GM18526 (cell line): Measurements from ENCODE around the gene PDZK1.

Experiments
- POLR2A ChIP-seq: IDR thresholded peaks from 3 replicates; pipeline ENCODE4 v1.6.1; 2011; ENCODE audit not compliant: insufficient read length; ENCODE audit errors: extremely low read depth

PDZK1 gene

GRCh38 chr1:145707183-145707867 is at the start of gene PDZK1:
Gene PDZK1 (minus strand): TSS chr1:145707368. CDS start chr1:145688021, 19,347 bp downstream.
- TF ChIP-seq POLR2A = no peak

GRCh38 chr1:145751491-145752037 is 44.4 kb upstream of the PDZK1 start:
- TF ChIP-seq POLR2A = no peak

GRCh38 chr1:145750426-145750825 is 43.3 kb upstream of the PDZK1 start:
- no peak for TF ChIP-seq POLR2A

- TF ChIP-seq POLR2A = no peak
Observed at GRCh38 chr1:145747398-145748247, 40.5 kb upstream of the PDZK1 start.

GRCh38 chr1:145740269-145740668 is 33.1 kb upstream of the PDZK1 start:
- TF ChIP-seq POLR2A = no peak

GRCh38 chr1:145736191-145736590 is 29.0 kb upstream of the PDZK1 start:
- no peak for TF ChIP-seq POLR2A

- TF ChIP-seq POLR2A = no peak
Observed at GRCh38 chr1:145730900-145731299, 23.7 kb upstream of the PDZK1 start.

GRCh38 chr1:145730467-145730866 is 23.3 kb upstream of the PDZK1 start:
- TF ChIP-seq POLR2A = no peak

- no peak for TF ChIP-seq POLR2A
Observed at GRCh38 chr1:145729666-145730436, 22.7 kb upstream of the PDZK1 start.

- no peak for TF ChIP-seq POLR2A
Observed at GRCh38 chr1:145729196-145729595, 22.0 kb upstream of the PDZK1 start.

- TF ChIP-seq POLR2A = no peak
Observed at GRCh38 chr1:145720878-145721671, 13.9 kb upstream of the PDZK1 start.

GRCh38 chr1:145720556-145720877 is 13.3 kb upstream of the PDZK1 start:
- TF ChIP-seq POLR2A = no peak

GRCh38 chr1:145719230-145720079 is 12.3 kb upstream of the PDZK1 start, which contains the start of gene CD160:
Gene CD160 (plus strand): TSS chr1:145719499. CDS start chr1:145728328, 8,829 bp downstream.
- TF ChIP-seq POLR2A = no peak

- TF ChIP-seq POLR2A = no peak
Observed at GRCh38 chr1:145717833-145718232, 10.7 kb upstream of the PDZK1 start.
